Measurements from ENCODE around the gene KLHL7. TPM values are rescaled to one million over a fixed set of nuclear protein-coding genes. Genes with fewer than 3 reads are reported as not detected.

The KLHL7 gene
- total RNA-seq, 1 experiment from 2014 or later = 33.8 TPM

DNA sequence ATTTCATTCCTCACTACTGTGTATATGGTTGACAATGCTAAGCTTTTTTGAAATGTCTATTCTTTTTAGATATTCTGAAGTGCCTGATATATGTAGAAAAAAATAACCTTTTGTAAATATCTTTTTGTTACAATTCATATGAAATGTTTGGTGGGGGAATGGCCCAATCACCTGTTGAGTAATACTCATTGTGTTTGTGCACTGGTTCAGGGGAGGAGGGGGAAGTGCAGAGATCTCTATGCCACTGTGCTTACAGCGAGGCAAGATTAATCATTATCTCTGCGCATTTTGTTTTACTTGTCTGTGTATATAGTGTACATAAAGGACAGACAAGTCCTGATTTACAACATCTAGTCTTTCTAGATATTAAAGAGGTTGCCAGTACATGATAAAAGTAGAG lies 101.4 kb downstream of the KLHL7 start:
- ATAC-seq (no peak), DNase-seq (ENCODE audit: low read depth, low spot score) (no peak)
- intact Hi-C loops (cut with micrococcal nuclease; ENCODE audit: unreplicated experiment) (no loop called here), in situ Hi-C loops (cut with HindIII; ENCODE audit: low pct_unique_long_range_greater_than_20kb, low sequenced_read_pairs) (no loop called here)
- Histone ChIP-seq H3K27ac (ENCODE audit: low read length) (no peak overlapping the region), H3K27me3 (ENCODE audit: control insufficient read depth, insufficient read depth, low read length) (no peaks in the 10 kb centered on the region), H3K4me3 (ENCODE audit: low read depth in 2 of 2, low read length in 2 of 2) (no peak overlapping the region), H3K36me3 (ENCODE audit: control insufficient read depth, insufficient read depth, low read length) (no peaks in the 10 kb centered on the region), H3K9me3 (ENCODE audit: control insufficient read depth, insufficient read depth, low read depth, low read length) (no peaks in the 10 kb centered on the region), H3K4me1 (ENCODE audit: control insufficient read depth, insufficient read depth, low read length) (peaks cover 5% of the 10 kb centered on the region)
- no peak for TF ChIP-seq SIN3A (IDR thresholded peaks at IDR 0.05; ENCODE audit: borderline replicate concordance, insufficient read depth, low read depth, low read length)
- no peak for TF ChIP-seq POLR2AphosphoS5 (IDR thresholded peaks at IDR 0.05; ENCODE audit: low read depth, low read length)
- no peak for TF ChIP-seq TCF7L2 (IDR thresholded peaks at IDR 0.05; ENCODE audit: low read depth, low read length)
- TF ChIP-seq, protein P1, sequence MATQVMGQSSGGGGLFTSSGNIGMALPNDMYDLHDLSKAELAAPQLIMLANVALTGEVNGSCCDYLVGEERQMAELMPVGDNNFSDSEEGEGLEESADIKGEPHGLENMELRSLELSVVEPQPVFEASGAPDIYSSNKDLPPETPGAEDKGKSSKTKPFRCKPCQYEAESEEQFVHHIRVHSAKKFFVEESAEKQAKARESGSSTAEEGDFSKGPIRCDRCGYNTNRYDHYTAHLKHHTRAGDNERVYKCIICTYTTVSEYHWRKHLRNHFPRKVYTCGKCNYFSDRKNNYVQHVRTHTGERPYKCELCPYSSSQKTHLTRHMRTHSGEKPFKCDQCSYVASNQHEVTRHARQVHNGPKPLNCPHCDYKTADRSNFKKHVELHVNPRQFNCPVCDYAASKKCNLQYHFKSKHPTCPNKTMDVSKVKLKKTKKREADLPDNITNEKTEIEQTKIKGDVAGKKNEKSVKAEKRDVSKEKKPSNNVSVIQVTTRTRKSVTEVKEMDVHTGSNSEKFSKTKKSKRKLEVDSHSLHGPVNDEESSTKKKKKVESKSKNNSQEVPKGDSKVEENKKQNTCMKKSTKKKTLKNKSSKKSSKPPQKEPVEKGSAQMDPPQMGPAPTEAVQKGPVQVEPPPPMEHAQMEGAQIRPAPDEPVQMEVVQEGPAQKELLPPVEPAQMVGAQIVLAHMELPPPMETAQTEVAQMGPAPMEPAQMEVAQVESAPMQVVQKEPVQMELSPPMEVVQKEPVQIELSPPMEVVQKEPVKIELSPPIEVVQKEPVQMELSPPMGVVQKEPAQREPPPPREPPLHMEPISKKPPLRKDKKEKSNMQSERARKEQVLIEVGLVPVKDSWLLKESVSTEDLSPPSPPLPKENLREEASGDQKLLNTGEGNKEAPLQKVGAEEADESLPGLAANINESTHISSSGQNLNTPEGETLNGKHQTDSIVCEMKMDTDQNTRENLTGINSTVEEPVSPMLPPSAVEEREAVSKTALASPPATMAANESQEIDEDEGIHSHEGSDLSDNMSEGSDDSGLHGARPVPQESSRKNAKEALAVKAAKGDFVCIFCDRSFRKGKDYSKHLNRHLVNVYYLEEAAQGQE (IDR thresholded peaks at IDR 0.05; ENCODE audit: insufficient read depth in 1 of 2, low read depth in 2 of 2, low read length in 1 of 2) = no peak
- TF ChIP-seq, protein P2, sequence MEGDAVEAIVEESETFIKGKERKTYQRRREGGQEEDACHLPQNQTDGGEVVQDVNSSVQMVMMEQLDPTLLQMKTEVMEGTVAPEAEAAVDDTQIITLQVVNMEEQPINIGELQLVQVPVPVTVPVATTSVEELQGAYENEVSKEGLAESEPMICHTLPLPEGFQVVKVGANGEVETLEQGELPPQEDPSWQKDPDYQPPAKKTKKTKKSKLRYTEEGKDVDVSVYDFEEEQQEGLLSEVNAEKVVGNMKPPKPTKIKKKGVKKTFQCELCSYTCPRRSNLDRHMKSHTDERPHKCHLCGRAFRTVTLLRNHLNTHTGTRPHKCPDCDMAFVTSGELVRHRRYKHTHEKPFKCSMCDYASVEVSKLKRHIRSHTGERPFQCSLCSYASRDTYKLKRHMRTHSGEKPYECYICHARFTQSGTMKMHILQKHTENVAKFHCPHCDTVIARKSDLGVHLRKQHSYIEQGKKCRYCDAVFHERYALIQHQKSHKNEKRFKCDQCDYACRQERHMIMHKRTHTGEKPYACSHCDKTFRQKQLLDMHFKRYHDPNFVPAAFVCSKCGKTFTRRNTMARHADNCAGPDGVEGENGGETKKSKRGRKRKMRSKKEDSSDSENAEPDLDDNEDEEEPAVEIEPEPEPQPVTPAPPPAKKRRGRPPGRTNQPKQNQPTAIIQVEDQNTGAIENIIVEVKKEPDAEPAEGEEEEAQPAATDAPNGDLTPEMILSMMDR (IDR thresholded peaks at IDR 0.05) = no peak
- CTCF ChIA-PET = no interaction called here
- POLR2A ChIA-PET = no interaction called here
- no TSS peak for BruUV-seq (replicated peaks)

- in situ Hi-C loops (cut with HindIII; ENCODE audit: low pct_unique_long_range_greater_than_20kb, low sequenced_read_pairs) = no loop called here
- Histone ChIP-seq H3K36me3 (ENCODE audit: control insufficient read depth, insufficient read depth, low read length) (no peaks in the 10 kb centered on the region), H3K27me3 (ENCODE audit: control insufficient read depth, insufficient read depth, low read length) (no peaks in the 10 kb centered on the region), H3K4me3 (ENCODE audit: low read depth in 2 of 2, low read length in 2 of 2) (no peak overlapping the region), H3K4me1 (ENCODE audit: control insufficient read depth, insufficient read depth, low read length) (peaks cover 10% of the 10 kb centered on the region), H3K9me3 (ENCODE audit: control insufficient read depth, insufficient read depth, low read depth, low read length) (no peaks in the 10 kb centered on the region), H3K27ac (ENCODE audit: low read length) (no peak overlapping the region)
- ChIA-PET POLR2A (no interaction called here), CTCF (no interaction called here)
- intact Hi-C loops (cut with micrococcal nuclease; ENCODE audit: unreplicated experiment) = no loop called here
- no peak for ATAC-seq
- DNase-seq (ENCODE audit: low read depth, low spot score) = no peak
- no TSS peak for BruUV-seq (replicated peaks)
- TF ChIP-seq, protein P2 (IDR thresholded peaks at IDR 0.05) = no peak
- no peak for TF ChIP-seq POLR2AphosphoS5 (IDR thresholded peaks at IDR 0.05; ENCODE audit: low read depth, low read length)
- TF ChIP-seq TCF7L2 (IDR thresholded peaks at IDR 0.05; ENCODE audit: low read depth, low read length) = no peak
- TF ChIP-seq, protein P1 (IDR thresholded peaks at IDR 0.05; ENCODE audit: insufficient read depth in 1 of 2, low read depth in 2 of 2, low read length in 1 of 2) = no peak
- TF ChIP-seq SIN3A (IDR thresholded peaks at IDR 0.05; ENCODE audit: borderline replicate concordance, insufficient read depth, low read depth, low read length) = no peak
Observed at GRCh38 chr7:23207884-23208283, 102.3 kb downstream of the KLHL7 start.
